AG10803 (cell line): Measurements from ENCODE around the gene RNF44.

Experiments used
- DNase-seq: peaks from one replicate; pipeline ENCODE4 v3.0.0; 2010; ENCODE audit warnings: low read depth
- H3K4me3 ChIP-seq: 2 replicates; pipeline ENCODE4 v1.5.1; 2011; ENCODE audit warnings: mild to moderate bottlenecking, low read length, control low read depth
- CTCF ChIP-seq: conservative IDR thresholded peaks from 2 replicates; pipeline ENCODE4 v1.5.1; 2011; ENCODE audit warnings: mild to moderate bottlenecking, low read length, control low read depth, inconsistent platforms

Gene RNF44

DNA sequence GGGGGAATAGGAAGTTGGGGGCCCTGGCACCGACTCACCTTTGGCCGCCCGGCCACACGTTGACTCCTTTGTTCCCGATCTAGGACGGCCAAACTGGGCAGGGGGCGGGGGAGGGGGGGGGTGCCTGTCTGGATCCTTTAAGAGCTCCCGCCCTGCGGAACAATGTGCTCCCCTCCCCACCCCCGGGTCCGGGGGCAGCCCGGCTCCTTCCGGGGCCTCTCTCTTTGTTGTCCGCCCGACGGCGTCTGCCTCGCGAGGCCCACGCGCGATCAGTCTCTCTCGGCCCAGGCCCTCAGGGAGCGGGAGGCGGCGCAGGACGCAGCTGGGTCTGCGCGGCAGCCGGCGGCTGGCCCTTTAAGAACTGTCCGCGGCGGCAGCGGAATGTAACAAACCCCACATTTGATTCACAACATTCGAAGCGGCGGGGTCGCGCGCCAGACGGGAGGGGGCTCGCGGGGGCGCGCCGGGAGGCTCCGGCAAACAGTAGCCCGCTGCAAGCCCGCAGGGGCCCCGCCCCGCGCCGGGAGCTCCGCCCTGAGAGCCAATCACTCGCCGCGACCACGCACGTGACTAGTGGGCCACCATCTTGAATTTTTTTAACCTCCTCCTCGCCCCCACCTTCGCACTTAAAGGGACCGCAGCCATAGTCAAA is at the start of gene RNF44:
TSS of gene RNF44 (minus strand) at position 501 of the 652 bp plus-strand sequence. CDS start 4,930 bp downstream, outside the sequence.
- TF ChIP-seq CTCF, result no peak
- H3K4me3 ChIP-seq, result peak within 1 kb of the TSS; percentile 84
- DNase-seq, result peak; percentile 97

GRCh38 chr5:176583076-176583475 is 45.9 kb upstream of the RNF44 start:
- no peak for TF ChIP-seq CTCF
- H3K4me3 ChIP-seq, result no peak overlapping the region
- no peak for DNase-seq

DNA sequence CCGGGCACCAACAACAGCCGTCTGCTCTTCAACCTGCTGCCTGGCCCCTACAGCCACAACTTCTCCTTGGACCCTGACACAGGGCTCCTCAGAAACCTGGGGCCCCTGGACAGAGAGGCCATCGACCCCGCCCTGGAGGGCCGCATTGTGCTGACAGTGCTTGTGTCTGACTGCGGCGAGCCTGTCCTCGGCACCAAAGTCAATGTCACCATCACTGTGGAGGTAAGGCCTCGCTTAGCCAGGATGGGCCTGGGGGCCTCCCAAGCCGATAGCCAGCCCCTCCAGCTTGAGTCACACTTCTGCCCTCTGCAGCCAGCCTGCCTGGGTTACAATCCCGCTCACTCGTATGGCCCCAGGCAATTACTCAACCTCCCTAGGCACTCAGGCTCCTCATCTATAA is 44.2 kb upstream of the RNF44 start:
- no peak for TF ChIP-seq CTCF
- H3K4me3 ChIP-seq, result no peak overlapping the region
- DNase-seq, result no peak

DNA sequence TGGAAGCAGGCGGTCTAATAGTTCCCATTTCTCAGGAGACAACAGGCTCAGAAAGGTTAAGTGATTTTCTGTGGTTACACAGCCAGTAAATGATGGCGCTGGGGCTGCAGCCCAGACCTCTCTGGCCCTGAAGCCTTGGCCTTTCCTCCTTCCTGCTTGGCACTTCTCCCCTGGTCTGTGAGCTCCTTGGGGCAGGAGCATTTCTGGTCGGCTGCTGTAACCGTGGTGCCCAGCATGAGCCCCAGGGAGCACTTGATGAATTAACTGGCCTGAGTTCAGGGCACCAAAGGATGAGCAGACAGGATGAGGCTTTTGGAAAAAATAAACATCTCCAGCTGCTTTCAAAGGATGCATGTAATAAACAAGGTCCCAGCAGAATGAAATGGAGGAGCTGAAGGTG is 42.1 kb upstream of the RNF44 start:
- no peak for DNase-seq
- no peak overlapping the region for H3K4me3 ChIP-seq
- TF ChIP-seq CTCF, result no peak

DNA sequence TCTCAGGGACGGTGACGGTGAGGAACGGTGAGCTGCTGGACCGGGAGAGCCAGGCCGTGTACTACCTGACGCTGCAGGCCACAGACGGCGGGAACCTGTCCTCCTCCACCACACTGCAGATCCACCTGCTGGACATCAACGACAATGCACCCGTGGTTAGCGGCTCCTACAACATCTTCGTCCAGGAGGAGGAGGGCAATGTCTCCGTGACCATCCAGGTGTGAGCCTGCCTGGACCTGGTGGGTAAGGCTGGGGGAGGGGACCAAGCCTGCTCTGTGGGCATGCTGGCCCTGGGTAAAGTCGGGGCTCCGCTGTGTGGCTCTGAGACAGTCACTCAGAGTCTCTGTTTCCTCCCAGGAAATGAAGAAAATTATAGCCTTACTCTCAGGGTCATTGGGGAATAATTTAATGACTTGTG is 41.2 kb upstream of the RNF44 start:
- peak; percentile 17 for DNase-seq
- peak; percentile 53 for TF ChIP-seq CTCF
- H3K4me3 ChIP-seq, result no peak overlapping the region

- H3K4me3 ChIP-seq, result no peak overlapping the region
- DNase-seq, result no peak
Observed at GRCh38 chr5:176577312-176578176, 40.3 kb upstream of the RNF44 start.

More at GRCh38 chr5:176577312-176578176, 40.3 kb upstream of the RNF44 start:
- no peak for TF ChIP-seq CTCF
